ENCODE measurements around the gene ZNF708.
"Not testable (repeated sequence)": the region's sequence is repeated elsewhere in the genome, so short reads cannot be mapped to it uniquely, and the experiment has no call there.

Gene ZNF708

DNA sequence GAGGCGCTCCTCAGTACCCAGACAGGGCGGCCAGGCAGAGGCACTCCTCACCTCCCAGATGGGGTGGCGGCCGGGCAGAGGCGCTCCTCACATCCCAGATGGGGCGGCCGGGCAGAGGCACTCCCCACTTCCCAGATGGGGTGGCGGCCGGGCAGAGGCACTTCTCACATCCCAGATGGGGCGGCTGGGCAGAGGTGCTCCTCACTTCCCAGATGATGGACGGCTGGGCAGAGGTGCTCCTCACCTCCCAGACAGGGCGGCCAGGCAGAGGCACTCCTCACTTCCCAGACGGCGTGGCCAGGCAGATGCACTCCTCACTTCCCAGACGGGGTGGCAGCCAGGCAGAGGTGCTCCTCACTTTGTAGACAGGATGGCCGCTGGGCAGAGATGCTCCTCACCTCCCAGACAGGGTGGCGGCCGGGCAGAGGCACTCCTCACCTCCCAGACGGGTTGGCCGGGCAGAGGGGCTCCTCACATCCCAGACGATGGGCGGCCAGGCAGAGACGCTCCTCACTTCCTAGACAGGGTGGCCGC lies 68.3 kb downstream of the ZNF708 start:
- DNase-seq (ENCODE audit: extremely low read depth in 1 of 2, low read depth in 1 of 2): not testable (repeated sequence)

DNA sequence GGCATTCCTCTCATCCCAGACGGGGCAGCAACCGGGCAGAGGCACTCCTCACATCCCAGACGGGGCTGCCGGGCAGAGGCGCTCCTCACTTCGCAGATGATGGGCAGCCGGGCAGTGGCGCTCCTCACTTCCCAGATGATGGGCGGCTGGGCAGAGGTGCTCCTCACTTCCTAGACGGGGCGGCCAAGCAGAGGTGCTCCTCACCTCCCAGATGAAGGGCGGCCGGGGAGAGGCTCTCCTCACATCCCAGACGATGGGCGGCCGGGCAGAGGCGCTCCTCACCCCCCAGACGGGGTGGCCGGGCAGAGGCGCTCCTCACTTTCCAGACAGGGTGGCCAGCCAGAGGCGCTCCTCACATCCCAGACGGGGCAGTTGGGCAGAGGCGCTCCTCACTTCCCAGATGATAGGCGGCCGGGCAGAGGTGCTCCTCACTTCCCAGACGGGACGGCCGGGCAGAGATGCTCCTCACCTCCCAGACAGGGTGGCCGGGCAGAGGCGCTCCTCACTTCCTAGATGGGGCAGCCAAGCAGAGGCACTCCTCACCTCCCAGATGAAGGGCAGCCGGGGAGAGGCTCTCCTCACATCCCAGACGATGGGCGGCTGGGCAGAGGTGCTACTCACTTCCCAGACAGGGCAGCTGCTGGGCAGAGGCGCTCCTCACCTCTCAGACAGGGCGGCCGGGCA lies 68.9 kb downstream of the ZNF708 start:
- DNase-seq (ENCODE audit: extremely low read depth in 1 of 2, low read depth in 1 of 2): no peak

DNA sequence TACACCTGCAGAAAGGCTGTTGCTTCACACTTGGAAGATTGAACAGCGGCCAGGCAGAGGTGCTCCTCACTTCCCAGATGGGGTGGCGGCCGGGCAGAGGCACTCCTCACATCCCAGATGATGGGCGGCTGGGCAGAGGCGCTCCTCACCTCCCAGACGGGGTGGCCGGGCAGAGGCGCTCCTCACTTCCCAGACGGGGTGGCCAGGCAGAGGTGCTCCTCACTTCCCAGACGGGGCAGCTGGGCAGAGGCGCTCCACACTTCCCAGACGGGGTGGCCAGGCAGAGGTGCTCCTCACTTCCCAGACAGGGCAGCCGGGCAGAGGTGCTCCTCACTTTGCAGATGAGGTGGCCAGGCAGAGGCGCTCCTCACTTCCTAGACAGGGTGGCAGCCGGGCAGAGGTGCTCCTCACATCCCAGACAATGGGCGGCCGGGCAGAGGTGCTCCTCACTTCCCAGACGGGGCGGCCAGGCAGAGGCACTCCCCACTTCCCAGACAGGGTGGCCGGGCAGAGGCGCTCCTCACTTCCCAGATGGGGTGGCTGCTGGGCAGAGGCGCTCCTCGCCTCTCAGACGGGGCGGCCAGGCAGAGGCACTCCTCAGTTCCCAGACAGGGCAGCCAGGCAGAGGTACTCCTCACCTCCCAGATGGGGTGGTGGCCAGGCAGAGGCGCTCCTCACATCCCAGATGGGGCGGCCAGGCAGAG lies 69.6 kb downstream of the ZNF708 start:
- DNase-seq (ENCODE audit: extremely low read depth in 1 of 2, low read depth in 1 of 2): not testable (repeated sequence)

DNA sequence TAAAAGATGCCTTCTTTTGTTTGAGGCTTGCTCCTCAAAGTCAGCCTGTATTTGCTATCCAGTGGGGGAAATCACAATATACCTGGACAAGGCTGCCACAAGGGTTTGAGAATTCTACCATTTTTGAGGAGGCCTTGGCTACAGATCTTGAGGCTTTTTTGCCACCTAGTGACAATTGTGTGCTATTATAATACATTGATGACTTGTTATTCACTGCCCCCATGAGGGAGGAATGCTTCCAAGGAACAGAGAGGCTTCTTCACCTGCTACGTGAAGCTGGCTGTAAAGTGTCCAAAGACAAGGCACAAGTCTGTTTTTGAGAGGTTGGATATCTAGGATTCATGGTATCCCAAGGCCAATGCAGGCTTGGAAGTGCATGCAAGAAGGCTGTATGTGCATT lies 72.5 kb downstream of the ZNF708 start:
- DNase-seq (ENCODE audit: extremely low read depth in 1 of 2, low read depth in 1 of 2): no peak
